Body of pancreas (tissue), 4 donors: ENCODE measurements around the gene MPND.

Source experiments
- POLR2A ChIP-seq, 3 donors: fragments of 450-650 bp; IDR thresholded peaks; one replicate each; pipeline ENCODE4 v1.6.1; 2016; ENCODE audit warnings: antibody characterized with exemption in 3 of 3, mild to moderate bottlenecking in 2 of 3
- TF ChIP-seq, protein P1 (sequence below), 7 experiments: fragments of 450-650 bp in 4 of 7; fragments of 200-600 bp in 3 of 7; sonication (generic) in 3 of 7; IDR thresholded peaks; one replicate each; pipeline ENCODE4 v1.5.1; 2016 to 2019; ENCODE audit warnings: antibody characterized with exemption in 7 of 7

DNA sequence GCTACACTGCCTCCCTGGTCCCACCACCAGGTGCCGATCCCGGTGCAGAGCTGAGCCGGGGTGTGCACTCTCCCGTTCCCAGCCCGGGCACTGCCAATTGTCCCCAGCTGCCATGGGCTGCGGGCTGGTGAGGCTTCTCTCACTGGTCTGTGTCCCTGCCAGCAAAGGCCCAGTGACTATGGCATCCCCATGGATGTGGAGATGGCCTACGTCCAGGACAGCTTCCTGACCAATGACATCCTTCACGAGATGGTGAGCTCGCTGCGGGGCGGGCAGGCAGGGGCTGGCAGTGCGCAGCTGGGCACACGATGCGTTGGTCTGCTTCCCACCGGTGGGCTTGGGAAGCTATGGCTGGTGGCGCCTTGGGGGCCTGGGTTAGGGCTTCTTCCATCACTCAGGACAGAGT lies 14.6 kb downstream of the MPND start:
- TF ChIP-seq, protein P1, sequence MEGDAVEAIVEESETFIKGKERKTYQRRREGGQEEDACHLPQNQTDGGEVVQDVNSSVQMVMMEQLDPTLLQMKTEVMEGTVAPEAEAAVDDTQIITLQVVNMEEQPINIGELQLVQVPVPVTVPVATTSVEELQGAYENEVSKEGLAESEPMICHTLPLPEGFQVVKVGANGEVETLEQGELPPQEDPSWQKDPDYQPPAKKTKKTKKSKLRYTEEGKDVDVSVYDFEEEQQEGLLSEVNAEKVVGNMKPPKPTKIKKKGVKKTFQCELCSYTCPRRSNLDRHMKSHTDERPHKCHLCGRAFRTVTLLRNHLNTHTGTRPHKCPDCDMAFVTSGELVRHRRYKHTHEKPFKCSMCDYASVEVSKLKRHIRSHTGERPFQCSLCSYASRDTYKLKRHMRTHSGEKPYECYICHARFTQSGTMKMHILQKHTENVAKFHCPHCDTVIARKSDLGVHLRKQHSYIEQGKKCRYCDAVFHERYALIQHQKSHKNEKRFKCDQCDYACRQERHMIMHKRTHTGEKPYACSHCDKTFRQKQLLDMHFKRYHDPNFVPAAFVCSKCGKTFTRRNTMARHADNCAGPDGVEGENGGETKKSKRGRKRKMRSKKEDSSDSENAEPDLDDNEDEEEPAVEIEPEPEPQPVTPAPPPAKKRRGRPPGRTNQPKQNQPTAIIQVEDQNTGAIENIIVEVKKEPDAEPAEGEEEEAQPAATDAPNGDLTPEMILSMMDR (IDR thresholded peaks at IDR 0.05): no peak
- TF ChIP-seq POLR2A (IDR thresholded peaks at IDR 0.05): no peak
